ENCODE results near the gene PPIE.

Gene PPIE

DNA sequence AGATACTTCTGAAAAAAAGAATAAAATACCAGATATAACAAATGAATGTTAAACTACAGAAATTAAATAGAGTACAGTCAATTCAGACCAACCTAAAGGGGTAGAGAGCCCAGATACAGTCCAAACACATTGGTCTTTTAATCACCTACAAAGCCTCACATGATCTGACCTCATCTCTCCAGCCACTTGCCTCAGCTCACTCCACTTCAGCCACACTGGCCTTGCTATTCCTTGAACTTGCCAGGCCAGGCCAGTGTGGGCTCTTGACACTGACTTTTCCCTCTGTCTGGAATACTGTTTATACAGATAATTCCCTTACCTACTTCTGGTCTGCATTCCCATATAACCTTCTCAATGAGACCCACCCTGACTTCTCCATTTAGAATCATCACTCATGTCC is 17.0 kb upstream of the PPIE start:
- DNase-seq = no peak

DNA sequence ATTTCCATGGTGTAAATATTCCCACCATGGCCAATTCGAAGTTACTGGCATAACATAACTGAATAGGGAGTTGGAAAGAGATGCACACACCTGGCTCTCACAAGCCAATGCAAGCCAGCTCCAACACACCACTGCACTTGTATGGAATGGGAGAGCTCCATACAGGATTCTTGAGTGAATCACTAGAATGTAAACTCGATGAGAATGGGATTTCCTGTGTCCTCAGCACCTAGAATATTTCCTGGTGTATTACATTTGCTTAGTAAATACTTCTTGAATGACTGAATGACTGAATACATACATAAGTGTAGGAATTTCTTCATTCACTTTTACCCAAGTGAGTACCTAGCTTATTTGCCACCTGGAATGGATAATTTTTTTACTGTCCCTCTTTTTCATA is 16.2 kb upstream of the PPIE start:
- DNase-seq = no peak

DNA sequence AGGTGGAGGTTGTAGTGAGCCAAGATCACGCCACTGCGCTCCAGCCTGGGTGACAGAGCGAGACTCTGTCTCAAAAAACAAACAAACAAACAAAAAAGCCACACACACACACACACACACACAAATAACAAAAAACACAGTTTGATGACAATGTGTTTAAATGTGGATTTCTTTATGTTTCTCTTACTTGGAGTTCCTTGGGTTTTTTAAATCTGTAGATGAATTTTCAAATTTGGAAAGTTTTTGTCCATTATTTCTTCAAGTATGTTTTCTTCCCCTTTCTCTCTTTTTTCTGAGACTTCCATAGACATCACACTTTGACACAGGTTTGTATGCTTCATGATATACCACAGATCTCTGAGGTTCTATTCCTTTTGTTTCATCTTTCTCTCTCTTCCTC is 12.1 kb upstream of the PPIE start:
- no peak for DNase-seq

DNA sequence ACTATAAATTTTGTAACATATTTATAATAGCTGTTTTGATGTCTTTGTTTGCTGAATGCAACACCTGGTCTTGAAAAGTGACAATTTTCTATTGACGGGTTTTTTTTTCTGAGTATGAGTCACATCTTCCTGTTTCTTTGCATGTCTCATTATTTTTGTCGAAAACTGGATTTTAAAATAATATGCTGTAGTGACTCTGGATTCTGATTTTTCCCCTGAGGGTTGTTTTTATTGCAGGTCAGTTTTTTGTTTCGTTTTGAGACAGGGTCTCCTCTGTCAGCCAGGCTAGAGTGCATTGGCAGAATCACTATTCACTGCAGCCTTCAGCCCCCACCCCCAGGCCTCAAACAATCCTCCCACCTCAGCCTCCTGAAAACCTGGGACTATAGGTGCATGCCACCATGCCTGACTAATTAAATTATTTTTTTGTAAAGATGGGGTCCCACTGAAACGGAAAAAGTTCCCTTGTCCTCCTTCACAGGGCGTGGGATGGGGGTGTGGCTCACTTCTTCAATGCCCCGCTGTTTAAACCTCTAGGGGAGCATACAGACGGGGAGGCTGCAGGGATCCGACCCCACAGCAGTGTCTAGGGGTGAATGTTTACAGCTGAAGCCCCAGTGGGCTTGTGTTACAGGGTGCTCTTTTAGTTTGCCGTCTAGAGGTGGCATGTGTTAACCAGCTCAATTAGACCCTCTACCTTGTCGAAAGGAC is 11.3 kb upstream of the PPIE start:
- DNase-seq = no peak

DNA sequence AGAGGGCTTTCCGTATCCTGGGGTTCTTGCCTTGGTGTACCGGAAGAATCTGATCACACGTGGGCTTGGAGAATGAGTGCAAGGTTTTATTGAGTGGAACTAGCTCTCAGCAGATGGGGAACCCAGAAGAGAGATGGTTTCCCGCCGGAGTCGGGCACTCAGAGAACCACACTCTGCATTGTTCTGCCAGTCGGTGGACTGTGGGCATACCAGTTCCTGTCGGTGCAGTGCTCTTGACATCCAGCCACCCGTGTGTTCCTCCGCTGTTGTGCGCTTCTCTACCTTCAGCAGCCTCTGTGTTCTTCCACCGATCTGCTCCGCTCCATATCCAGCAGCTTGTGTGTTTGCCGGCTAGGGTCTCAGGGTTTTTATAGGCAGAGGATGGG is 10.8 kb upstream of the PPIE start:
- DNase-seq = no peak

DNA sequence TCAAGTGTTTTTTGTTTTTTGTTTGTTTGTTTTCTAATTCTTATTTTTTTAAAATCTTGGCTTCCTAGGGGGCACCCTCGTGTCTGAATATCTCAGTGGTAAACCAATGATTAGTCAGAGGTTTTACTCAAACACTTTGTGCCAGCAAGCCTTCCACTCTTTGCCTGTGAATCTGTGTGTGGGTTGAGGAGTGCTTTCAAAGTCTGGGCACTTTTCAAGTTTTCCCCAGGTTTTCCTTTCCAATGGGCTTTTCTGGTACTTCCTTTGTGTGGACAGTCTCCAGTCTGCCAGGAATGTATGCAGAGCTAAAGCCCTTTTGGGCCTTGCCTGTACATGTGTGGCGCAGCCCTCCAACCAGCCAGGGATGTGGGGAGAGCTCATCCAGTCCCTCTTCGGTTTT is 9.7 kb upstream of the PPIE start:
- DNase-seq = no peak

DNA sequence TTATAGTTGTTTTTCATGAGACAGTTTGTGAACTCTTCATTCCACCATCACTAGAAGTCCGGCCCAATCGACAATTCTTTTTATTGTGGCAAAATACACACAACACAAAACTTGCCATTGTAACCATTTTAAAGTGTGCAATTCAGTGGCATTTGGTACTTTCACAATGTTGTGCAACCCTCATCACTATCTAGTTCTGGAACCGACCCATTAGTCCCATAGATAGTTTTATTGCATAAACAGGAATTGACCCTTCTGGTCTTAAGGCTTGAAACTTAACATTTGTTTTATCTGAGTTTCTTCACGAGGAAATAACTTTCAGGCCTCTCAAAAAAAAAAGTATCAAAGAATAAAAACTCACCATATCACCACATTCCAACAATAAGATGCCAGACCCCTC is 8.8 kb upstream of the PPIE start:
- no peak for DNase-seq

DNA sequence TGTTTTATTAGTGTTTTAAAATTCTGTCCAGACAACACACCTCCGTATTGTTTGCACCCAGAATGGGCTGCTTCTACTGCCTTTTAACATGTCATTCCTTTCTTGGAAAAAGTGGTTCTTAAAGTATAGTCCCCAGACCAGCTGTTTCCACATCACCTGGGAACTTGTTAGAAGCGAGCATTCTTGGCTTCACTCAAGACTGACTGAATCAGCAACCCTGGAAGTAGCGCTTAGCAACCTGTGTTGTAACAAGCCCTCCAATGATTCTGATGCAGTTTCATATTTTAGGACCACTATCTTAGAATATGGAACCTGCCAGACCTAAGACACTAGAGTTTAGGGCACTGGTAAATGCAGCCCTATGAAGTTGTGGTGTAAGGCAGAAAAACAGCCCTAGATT is 6.0 kb upstream of the PPIE start:
- DNase-seq = no peak

DNA sequence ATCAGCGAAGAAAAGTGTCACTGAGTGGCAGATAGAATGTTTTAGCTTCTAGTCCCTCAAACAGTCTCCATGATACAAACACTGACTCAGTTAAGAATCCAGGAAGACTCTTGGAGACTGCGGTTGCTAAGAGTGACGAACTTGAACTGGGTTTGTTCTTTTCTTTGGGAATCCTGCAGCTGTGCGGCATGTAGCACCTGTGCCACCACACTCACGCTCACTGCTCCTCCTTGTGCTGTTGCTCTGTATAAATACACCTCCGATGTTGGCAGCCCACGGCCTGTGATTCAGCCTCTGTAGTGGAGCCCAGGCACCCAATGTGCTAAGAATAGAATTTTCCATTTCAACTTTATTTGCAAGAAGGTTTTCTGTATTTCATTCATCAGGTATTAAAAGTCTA is 5.5 kb upstream of the PPIE start:
- no peak for DNase-seq

DNA sequence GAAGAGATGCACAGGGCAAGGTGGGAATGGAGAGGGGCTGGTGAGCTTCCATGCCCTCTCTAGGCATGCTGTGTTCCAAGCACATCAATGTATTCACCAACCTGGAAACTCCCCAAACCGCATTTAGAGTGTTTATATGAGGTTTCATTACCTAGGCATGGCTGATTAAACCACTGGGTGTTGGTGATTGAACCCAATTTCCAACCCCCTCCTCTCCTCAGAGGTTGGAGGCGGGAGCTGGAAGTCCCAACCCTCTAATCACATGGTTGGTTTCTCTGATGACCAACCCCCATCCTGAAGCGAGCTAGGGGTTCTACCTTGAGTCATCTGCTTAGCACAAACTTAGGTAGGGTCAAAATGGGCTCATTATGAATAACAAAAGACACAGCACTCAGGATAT is 3.0 kb upstream of the PPIE start:
- DNase-seq = peak; percentile 98

DNA sequence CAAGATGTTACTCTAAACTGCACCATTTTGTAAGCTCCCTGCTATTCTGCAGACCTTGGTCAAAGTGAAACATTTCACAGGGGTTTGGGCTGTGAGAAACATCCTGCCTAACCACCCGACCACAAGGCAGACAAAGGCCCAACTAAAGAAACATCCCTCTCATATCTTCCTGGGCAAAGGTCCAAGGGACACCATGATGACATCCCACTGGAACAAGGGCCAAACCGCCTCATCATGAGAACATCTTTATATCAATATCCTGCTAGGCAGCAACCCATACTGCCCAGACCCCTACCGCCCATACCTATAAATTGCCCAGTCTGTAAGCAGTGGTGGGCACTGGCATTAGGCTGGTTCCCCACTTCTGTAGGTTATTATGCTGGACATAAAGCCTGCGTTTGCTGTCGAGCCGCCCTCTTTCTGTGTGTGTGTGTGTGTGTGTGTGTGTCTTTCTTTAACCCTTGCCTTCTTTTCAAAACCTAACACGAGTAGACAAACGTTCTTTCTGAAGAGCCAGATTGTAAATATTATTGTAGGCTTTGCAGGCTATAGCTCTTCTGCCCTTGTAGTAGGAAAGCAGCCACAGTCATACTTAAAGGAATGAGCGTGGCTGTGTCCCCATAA is 1.0 kb upstream of the PPIE start:
- DNase-seq = peak; percentile 100

DNA sequence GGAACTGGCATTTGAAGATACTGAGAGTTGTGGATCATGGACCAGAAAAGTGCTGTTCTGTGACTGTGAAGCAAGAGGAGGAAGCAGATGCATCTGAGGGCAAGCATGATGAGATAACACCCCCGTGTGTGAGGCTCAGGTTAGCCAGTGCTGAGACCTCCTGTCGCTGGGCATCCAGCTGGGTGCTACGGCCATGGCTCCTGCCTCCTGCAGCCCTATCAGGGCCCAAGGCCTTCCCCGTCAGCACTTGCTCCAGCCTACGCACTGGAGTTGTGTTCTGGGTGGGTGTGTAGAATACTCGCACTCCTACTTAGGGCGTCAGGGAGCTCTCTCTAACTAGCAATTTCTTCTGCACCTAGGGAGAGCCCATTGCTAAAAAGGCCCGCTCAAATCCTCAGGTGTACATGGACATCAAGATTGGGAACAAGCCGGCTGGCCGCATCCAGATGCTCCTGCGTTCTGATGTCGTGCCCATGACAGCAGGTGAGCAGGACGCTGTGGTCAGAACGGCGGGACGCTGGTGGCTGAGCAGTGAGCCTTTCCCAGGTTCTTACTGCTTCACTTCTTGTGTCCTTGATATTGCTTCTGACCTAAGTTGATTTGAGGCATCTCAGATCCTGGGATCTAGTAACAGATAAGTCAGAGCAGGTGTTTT is 6.5 kb downstream of the PPIE start:
- no peak for DNase-seq

DNA sequence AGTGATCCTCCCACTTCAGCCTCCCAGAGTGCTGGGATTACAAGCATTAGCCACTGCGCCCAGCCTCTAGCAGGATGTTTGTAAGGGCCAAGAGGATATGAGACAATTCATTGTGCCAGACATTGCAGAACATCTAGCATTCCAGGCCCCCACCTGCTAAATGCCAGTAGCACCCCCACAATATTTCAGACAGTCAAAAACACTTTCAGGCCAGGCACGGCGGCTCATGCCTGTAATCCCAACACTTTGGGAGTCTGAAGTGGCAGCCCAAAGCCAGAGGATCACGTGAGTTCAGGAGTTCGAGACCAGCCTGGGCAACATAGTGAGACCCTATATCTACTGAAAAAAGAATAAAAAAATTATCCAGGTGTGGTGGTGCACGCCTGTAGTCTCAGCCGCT is 12.9 kb downstream of the PPIE start:
- no peak for DNase-seq

DNA sequence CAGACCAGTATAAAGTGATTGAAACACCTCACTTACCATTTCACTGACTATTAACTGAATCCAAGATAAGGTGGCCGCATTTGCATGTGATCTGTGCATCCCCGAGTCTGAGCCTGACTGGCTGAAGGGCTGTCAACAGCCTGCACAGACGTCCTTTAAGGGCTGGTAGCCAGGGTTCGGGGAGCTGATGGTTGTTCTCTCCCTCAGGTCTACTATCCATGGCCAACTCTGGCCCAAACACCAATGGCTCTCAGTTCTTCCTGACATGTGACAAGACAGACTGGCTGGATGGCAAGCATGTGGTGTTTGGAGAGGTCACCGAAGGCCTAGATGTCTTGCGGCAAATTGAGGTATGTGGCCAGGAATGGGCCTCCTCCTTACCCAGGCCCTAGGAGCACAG is 14.0 kb downstream of the PPIE start:
- no peak for DNase-seq

DNA sequence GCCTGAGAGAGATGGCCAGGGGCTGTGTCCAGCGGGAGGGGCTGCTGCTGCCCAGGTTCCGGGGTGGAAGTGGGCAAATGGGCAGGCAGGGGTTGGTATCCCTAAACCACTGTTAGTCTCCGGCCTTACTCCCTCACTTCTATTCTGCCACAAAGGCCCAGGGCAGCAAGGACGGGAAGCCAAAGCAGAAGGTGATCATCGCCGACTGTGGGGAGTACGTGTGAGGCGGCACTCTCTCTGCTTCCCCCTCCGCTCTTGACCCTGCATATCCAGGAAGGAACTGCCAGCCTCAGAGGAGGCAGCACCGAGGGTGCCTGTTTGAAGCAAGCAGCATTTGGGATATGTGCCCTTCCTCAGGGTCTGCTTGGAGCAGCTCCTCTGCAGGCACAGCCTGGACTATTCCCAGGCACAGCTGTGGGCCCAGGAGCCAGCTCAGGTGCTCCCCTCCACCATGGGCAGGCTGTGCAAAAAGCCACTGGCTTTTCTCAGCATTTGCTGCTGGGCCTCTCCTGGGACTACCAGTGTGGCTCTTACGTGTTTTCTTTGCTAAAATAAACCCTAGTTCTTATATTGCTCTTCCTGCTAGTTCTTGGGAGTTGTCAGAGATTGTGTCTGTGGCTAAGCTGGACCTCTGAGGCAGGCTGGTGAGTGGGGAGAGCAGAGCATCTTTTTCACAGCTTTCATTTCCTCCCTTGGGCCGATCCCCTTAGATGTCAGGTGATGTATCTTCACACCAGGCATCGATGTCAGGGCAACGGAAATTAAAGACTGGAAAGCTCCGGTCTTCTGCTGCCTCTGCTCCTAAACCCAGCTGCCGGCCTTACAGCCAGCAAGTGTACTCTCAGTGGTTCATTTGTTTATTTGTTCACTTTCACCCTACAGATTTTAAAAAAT is 14.7 kb downstream of the PPIE start:
- no peak for DNase-seq

DNA sequence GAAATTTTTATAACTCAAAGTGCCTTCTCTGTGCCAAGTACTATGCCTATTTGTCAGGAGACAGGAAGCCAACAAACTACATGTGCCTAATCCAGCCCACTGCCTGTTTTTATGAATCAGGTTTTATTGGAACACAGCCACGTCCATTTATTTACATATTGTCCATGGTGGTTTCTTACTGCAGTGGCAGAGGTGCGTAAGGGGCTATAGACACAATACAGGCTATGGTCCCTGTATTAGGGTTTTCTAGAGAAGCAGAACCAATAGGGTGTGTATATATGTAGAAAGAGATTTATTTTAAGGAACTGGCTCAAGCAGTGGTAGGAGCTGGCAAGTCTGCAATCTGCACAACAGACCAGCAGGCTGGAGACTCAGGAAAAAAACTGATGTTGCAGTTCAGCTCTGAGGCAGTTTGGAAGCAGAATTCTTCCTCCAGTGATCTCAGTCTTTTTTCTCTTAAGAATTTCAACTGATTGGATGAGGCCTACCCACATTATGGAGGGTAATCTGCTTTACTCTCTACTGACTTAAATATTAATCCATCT is 15.4 kb downstream of the PPIE start:
- DNase-seq = peak; percentile 98

DNA sequence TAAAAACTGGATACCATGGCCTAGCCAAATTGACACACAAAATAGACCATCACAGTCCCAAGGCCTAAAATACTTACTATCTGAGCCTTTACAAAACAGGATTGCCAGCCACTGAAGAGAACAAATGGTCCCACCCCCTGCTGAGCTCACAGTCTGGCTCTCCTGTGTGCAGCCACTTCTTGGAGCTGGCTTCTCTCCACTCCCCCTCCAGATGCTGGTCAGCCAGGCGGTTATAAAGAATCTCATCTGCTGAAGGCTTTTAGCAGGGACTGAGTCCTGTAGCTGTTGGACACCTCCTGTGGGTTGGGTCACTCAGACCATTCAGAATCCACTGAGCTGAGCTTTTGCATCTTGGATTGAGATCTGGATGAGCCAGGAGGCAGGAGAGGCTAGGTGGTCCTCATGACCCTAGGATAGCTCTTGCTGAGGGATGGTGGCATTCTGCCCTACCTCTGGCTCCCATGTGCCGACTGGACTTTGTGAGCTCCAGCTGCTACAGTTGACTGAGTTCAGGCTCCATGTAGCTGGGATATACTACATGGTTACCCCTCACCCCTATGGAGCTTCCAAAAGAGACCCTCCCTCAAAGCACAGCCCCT is 16.3 kb downstream of the PPIE start:
- no peak for DNase-seq

DNA sequence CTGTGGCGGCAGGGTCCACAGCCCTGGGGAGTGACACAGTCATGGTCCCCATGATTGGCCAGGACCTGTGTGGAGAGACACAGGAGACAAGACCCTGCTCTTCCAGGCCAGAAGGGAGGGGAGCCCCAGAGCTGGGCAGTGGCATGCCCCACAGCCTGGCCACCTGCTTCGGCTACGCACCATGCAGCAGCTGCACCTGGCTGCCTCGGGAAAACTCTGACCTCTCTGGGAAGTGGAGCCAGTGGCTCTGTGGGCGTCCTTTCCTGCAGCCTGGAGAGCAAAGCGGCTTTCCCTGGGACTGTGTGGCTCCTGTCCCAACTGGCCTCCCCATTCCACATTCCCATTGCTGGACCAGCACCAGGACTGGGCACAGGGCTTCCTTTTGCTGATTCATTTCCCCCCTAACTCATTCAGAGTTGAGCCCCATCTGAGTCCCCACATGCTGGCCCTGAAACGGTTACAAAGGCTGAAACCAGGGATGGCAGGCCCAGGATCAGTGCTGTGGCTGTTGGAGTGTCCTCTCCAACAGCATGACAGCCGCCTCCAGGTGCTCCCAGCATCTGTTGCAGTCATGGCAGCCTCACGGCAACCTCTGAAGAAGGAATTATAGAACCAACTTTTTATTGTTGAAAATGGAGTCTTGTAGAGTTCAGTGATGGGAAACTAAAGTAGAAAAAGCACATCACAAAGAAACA is 17.4 kb downstream of the PPIE start:
- DNase-seq = no peak

DNA sequence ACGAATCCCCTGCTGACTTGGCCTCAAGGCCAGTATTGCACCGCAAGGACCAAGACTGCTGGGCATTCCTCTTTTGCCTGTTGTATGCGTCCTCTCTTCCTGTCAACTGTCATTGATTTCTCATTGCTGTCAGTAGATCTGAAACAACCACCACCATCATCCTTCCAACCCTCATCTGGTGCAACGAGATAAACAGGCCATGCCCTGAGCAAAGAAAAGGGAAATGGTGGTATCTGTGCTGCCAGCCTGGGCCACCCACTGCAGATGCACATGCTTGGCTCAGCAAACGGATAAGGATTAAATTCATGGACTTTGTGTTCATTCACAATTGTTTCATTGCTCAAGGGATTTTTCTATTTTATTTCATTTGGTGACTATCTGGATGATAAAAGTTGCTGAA is 18.8 kb downstream of the PPIE start:
- DNase-seq = no peak

DNA sequence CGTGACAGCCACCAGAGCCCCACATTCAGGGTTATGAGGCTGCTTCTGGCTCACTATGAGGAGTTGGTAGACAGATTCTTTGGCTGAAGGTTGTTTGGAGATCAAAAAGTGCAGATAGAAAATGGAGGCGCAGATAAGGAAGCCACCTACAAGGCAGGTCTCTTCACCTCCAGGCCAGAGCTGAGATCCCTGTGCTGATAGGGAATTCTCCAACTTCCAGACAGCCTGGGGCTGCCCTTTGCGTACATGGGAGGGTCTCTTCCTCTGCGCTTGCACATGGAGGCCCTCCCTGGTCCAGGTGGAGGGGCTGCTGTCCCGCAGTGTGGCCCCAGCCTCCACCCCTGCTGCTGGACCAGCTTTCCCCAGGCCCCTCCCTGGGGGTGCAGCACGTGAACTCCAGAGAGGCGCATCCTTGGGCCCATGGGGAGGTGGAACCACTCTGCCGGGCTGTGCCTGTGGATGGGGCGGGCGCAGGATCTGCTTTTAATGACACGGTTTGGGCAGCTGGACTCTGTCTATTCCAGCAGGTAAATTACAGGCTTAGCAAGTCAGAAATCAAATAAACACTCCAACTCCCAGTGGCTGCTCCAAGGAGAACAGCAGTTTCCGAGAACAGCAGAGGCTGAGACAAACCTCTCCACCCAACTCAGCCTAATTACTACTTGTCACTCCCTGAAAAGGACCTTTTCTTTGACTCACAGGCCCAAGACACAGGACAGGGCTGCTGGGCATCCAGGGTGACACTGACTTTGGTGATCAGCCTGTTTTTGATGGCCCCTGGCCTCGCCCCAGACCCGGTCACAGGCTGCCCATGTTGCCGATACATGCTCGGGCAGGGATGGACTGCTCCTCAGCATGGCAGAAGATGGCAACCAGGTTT is 20.1 kb downstream of the PPIE start:
- no peak for DNase-seq

DNA sequence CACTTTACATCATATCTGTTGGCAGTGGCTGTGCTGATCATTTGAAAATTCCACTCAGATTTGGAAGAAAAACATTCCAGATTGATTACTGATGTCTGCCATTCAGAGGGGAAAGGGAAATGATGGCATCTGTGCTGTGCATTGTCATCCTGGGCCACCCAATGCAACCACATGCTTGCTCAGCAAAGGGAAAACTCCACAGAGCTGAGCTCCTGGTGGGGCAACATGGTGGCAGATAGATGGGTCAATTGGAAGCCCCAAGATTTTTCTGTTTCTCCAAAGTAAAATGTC is 20.7 kb downstream of the PPIE start:
- DNase-seq = no peak
